Endothelial cell of umbilical vein (primary cell): ENCODE data around the gene ZNF222. TPM values are rescaled to one million over a fixed set of nuclear protein-coding genes. Genes with fewer than 3 reads are reported as not detected.

Source experiments
- BruUV-seq: library from RNA; stranded (reverse); fragments of 400-500 nt; replicated peaks from 2 replicates; lab custom pipeline; 2021; lab: Mats Ljungman, UMichigan
- CTCF ChIA-PET: fragments of 300-600, 350-600 bp; sonication (Branson Sonifier 250); formaldehyde crosslinking; loops from one replicate; lab custom pipeline; 2021; ENCODE audit warnings: antibody characterized with exemption, inconsistent platforms; lab: Charles Lee
- POLR2A ChIA-PET: fragments of 300-600, 350-600 bp; sonication (Branson Sonifier 250); formaldehyde crosslinking; loops from one replicate; lab custom pipeline; 2021; ENCODE audit warnings: antibody characterized with exemption, inconsistent platforms; lab: Charles Lee
- DNase-seq: peaks from one replicate; pipeline ENCODE4 v3.0.0-alpha.2; 2011; ENCODE audit warnings: low read depth, low spot score
- FAIRE-seq: peaks from 2 replicates; lab custom pipeline; 2011; peaks lifted over from hg19 to GRCh38; lab: Jason Lieb, UNC
- H2AFZ ChIP-seq: 2 replicates; pipeline ENCODE4 v1.6.0; 2012; ENCODE audit warnings: low read depth, low read length, control low read depth, inconsistent platforms
- H3K27ac ChIP-seq: 2 replicates; pipeline ENCODE4 v1.5.1; 2011; ENCODE audit warnings: low read depth, mild to moderate bottlenecking, control low read depth, low read length, moderate library complexity; ENCODE audit not compliant: insufficient read depth
- H3K27me3 ChIP-seq, 2 experiments: 2 replicates each; pipeline versions ENCODE4 v1.6.0 to v1.6.1; 2011; ENCODE audit warnings: low read length in 2 of 2, mixed read lengths in 1 of 2; ENCODE audit not compliant: control insufficient read depth in 2 of 2, insufficient read depth in 2 of 2
- H3K36me3 ChIP-seq, 2 experiments: 2 replicates in 1 of 2; 3 replicates in 1 of 2; pipeline ENCODE4 v1.5.1; 2011; ENCODE audit warnings: low read length in 2 of 2, mild to moderate bottlenecking in 1 of 2, moderate library complexity in 1 of 2; ENCODE audit not compliant: control insufficient read depth in 2 of 2, insufficient read depth in 2 of 2; ENCODE audit errors: extremely low read depth in 1 of 2
- H3K4me1 ChIP-seq: 3 replicates; pipeline ENCODE4 v1.5.1; 2011; ENCODE audit warnings: mild to moderate bottlenecking, low read length; ENCODE audit not compliant: control insufficient read depth, insufficient read depth; ENCODE audit errors: extremely low read depth
- H3K4me2 ChIP-seq: 2 replicates; pipeline ENCODE4 v1.6.1; 2011; ENCODE audit warnings: low read length, control low read depth, mixed read lengths; ENCODE audit not compliant: insufficient read depth
- H3K4me3 ChIP-seq, 3 experiments: fragments of 200-600 bp in 1 of 3; sonication (generic), shearing (Covaris generic) in 1 of 3; replicated peaks in 1 of 3; 2 replicates each; pipeline ENCODE4 v1.5.1; 2011 to 2016; ENCODE audit warnings: control low read depth in 3 of 3, low read length in 3 of 3, mild to moderate bottlenecking in 2 of 3, inconsistent platforms in 1 of 3, low read depth in 1 of 3, moderate library complexity in 1 of 3; ENCODE audit not compliant: insufficient read depth in 1 of 3
- H3K79me2 ChIP-seq: 2 replicates; pipeline ENCODE4 v1.6.0; 2012; ENCODE audit warnings: low read length, inconsistent platforms; ENCODE audit not compliant: control insufficient read depth, insufficient read depth
- H3K9ac ChIP-seq: replicated peaks from 2 replicates; pipeline ENCODE3; 2011; ENCODE audit warnings: low read length, control low read depth; ENCODE audit not compliant: insufficient read depth; ENCODE audit errors: extremely low read depth
- H3K9me1 ChIP-seq: replicated peaks from 3 replicates; pipeline ENCODE4 v1.6.0; 2011; ENCODE audit warnings: mild to moderate bottlenecking, low read length; ENCODE audit not compliant: control insufficient read depth, insufficient read depth; ENCODE audit errors: extremely low read depth
- H3K9me3 ChIP-seq: replicated peaks from 2 replicates; pipeline ENCODE4 v1.5.1; 2012; ENCODE audit warnings: low read length, inconsistent platforms; ENCODE audit not compliant: control insufficient read depth, insufficient read depth
- H4K20me1 ChIP-seq: replicated peaks from 2 replicates; pipeline ENCODE3; 2011; ENCODE audit warnings: mild to moderate bottlenecking, low read length; ENCODE audit not compliant: control insufficient read depth, insufficient read depth; ENCODE audit errors: extremely low read depth
- CTCF ChIP-seq, 2 donors: IDR thresholded peaks; 1 replicate in 1 of 2; 2 replicates in 1 of 2; pipeline ENCODE4 v1.5.1; 2011; ENCODE audit warnings: low read length in 2 of 2, mild to moderate bottlenecking in 2 of 2, moderate library complexity in 2 of 2, control low read depth in 1 of 2, inconsistent platforms in 1 of 2, low read depth in 1 of 2; ENCODE audit not compliant: insufficient read depth in 1 of 2; ENCODE audit errors: extremely low read depth in 1 of 2
- EZH2 ChIP-seq: IDR thresholded peaks from 2 replicates; pipeline ENCODE4 v1.6.1; 2012; ENCODE audit warnings: borderline replicate concordance, low read depth, mild to moderate bottlenecking, moderate library complexity, low read length, inconsistent platforms; ENCODE audit not compliant: severe bottlenecking
- FOS ChIP-seq: IDR thresholded peaks from 2 replicates; pipeline ENCODE4 v1.6.1; 2011; ENCODE audit warnings: mild to moderate bottlenecking, low read length, moderate library complexity, borderline replicate concordance; ENCODE audit not compliant: insufficient read depth
- GATA2 ChIP-seq: IDR thresholded peaks from 2 replicates; pipeline ENCODE4 v1.7.0; 2011; ENCODE audit warnings: low read depth, mild to moderate bottlenecking, moderate library complexity, mixed read lengths, low read length; ENCODE audit not compliant: insufficient read length, insufficient read depth
- JUN ChIP-seq: IDR thresholded peaks from 2 replicates; pipeline ENCODE4 v1.6.1; 2011; ENCODE audit warnings: borderline replicate concordance, low read depth; ENCODE audit not compliant: insufficient read length, insufficient read depth
- MAX ChIP-seq: IDR thresholded peaks from 2 replicates; pipeline ENCODE4 v1.6.1; 2011; ENCODE audit not compliant: insufficient read depth, insufficient read length
- MYC ChIP-seq: IDR thresholded peaks from one replicate; pipeline ENCODE4 v1.6.1; 2011; ENCODE audit warnings: mild to moderate bottlenecking, low read depth, low read length
- POLR2A ChIP-seq: IDR thresholded peaks from 2 replicates; pipeline ENCODE4 v1.6.1; 2012; ENCODE audit warnings: low read depth, mild to moderate bottlenecking, control low read depth, low read length
- POLR2AphosphoS5 ChIP-seq: IDR thresholded peaks from 2 replicates; pipeline ENCODE4 v1.6.1; 2012; ENCODE audit warnings: low read depth, mild to moderate bottlenecking, control low read depth, low read length, moderate library complexity; ENCODE audit not compliant: insufficient read depth
- dilution Hi-C: fragments of 300-500 bp; cut with MboI; formaldehyde crosslinking; loops from one replicate; pipeline ENCODE4 v1.15.0; 2019; ENCODE audit warnings: low sequenced_read_pairs; ENCODE audit not compliant: extremely low pct_ligation_motif_present
- intact Hi-C: fragments of 100-400 bp; cut with micrococcal nuclease; formaldehyde crosslinking; loops from one replicate; pipeline ENCODE4 v1.10.0; 2022
- polyA plus RNA-seq, 4 experiments: library from polyadenylated mRNA; depleted of rRNA in 3 of 4; stranded (reverse) in 3 of 4; unstranded in 1 of 4; fragments of >200 nt; gene quantifications; 2 replicates each; pipeline versions ENCODE4 v1.2.1 to v1.2.3, GENCODE V29; 2011 to 2012; ENCODE audit warnings: missing spikeins in 1 of 4
- total RNA-seq: library from RNA; stranded (reverse); gene quantifications from 2 replicates; pipeline ENCODE4 v1.2.3, GENCODE V29; 2021

The ZNF222 gene
- total and polyA plus RNA-seq, 2 donors (not counting 3 experiments of a cell fraction or from before 2014, with no cell fraction given), result 2.2 to 5.2 TPM

- no peak overlapping the region for H2AFZ ChIP-seq
- H3K9me1 ChIP-seq, result no peaks in the 10 kb centered on the region
- BruUV-seq, result no TSS peak
- H3K4me1 ChIP-seq, result no peaks in the 10 kb centered on the region
- no peak overlapping the region for H3K4me3 ChIP-seq
- no peaks in the 10 kb centered on the region for H3K79me2 ChIP-seq
- no peak for DNase-seq
- dilution Hi-C loops (no loop called here), intact Hi-C loops (loop anchor here (10.0 kb wide), 1 partner anchor 297 kb away; the partner anchor contains the start of gene ZNF235)
- H3K9me3 ChIP-seq, result peaks cover 11% of the 10 kb centered on the region
- CTCF ChIA-PET, result no interaction called here
- TF ChIP-seq MAX, result no peak
- no peak for TF ChIP-seq MYC
- TF ChIP-seq EZH2, result no peak
- H3K27me3 ChIP-seq, result no peaks in the 10 kb centered on the region
- POLR2A ChIA-PET, result no interaction called here
- no peak overlapping the region for H3K4me2 ChIP-seq
- no peaks in the 10 kb centered on the region for H4K20me1 ChIP-seq
- H3K9ac ChIP-seq, result no peak overlapping the region
- no peak overlapping the region for H3K27ac ChIP-seq
- H3K36me3 ChIP-seq, result peaks cover 22 to 27% of the 10 kb centered on the region in 2 experiments
- no peak for FAIRE-seq
Measured at GRCh38 chr19:44007473-44007872, 17.7 kb upstream of the ZNF222 start.

GRCh38 chr19:44010468-44010867, 14.7 kb upstream of the ZNF222 start:
- dilution Hi-C loops, result no loop called here
- no peak for DNase-seq

More at GRCh38 chr19:44010468-44010867, 14.7 kb upstream of the ZNF222 start:
- Histone ChIP-seq H3K9me3 (peaks cover 11% of the 10 kb centered on the region), H2AFZ (no peak overlapping the region), H3K9ac (no peak overlapping the region), H3K79me2 (no peaks in the 10 kb centered on the region), H3K4me3 (no peak overlapping the region), H4K20me1 (no peaks in the 10 kb centered on the region), H3K27me3 (no peaks in the 10 kb centered on the region), H3K36me3 (peaks cover 22 to 27% of the 10 kb centered on the region in 2 experiments), H3K4me1 (no peaks in the 10 kb centered on the region), H3K9me1 (no peaks in the 10 kb centered on the region), H3K4me2 (no peak overlapping the region), H3K27ac (no peak overlapping the region)
- TF ChIP-seq JUN (no peak), GATA2 (no peak), MYC (no peak), FOS (no peak), POLR2AphosphoS5 (no peak), CTCF (IDR thresholded peaks at IDR 0.05; ENCODE audit: extremely low read depth in 1 of 2, insufficient read depth in 1 of 2, low read depth in 1 of 2, low read length in 2 of 2) (no peak), EZH2 (no peak), MAX (no peak), POLR2A (no peak)
- ChIA-PET POLR2A (no interaction called here), CTCF (no interaction called here)
- BruUV-seq, result no TSS peak
- FAIRE-seq, result no peak
- intact Hi-C loops, result no loop called here
